Measurements from ENCODE around the gene KDM1B. TPM values are rescaled to one million over a fixed set of nuclear protein-coding genes. Genes with fewer than 3 reads are reported as not detected.
A peak's percentile ranks its signal among the peaks of the same experiment; 100 is the strongest.

The KDM1B gene
- total and polyA plus RNA-seq, 2 experiments from 2014 or later, result 3.8 to 9.0 TPM

DNA sequence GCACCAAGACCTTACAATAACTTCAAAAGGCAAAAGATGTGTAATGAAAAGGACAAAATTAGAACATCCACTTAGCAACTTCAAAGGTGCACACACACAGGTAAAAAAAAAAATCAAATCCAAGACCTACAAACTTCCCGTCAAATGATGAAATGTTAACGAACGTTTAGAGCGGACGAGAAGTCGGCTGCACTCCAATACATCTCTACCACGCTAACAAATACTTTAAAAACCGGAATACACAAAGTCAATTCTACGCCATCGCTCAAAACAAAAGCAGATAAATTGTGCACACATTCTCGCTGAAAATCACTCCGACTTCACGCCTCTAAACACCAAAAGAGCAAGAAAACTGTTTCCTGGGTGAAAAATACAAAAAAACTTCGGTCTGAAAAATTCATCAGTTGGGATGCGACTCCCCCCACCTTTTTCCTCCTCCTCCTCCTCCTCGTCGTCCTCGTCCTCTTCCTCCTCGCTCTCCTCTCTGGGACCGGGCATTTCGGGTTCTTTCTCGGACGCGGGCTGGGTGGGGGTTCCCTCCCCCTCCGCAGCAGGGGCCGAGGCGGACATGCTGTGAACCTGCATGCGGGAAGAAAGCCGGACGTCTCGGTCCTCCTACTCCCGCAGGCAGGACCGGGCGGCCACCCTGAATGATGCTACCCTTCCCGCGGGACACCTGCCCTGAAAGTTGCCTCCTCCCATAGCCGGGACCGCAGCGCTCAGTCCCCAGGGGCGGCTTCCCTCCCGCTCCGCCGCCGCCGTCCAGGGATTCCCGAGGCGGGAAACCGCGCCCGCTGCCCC, 108.4 kb downstream of the KDM1B start:
- H3K9me2 ChIP-seq (ENCODE audit: insufficient read depth), result no peaks in the 10 kb centered on the region
- ATAC-seq (peak; percentile 6; the same call in 2 of the 3 replicates), DNase-seq (ENCODE audit: low spot score) (peak; percentile 35)
- peak overlapping the region; percentile 94 for H3K27ac ChIP-seq (ENCODE audit: low read depth)
- peaks cover 61% of the 10 kb centered on the region for H3K36me3 Mint-ChIP-seq (ENCODE audit: low read depth)
- peak overlapping the region; percentile 97 for H3K4me3 ChIP-seq
- H3K27ac Mint-ChIP-seq, result peak overlapping the region; percentile 93
- H2AFZ ChIP-seq, result no peak overlapping the region
- H3K4me2 ChIP-seq, result peak overlapping the region; percentile 93
- peaks cover 11% of the 10 kb centered on the region for H3K27me3 Mint-ChIP-seq (ENCODE audit: insufficient read depth, low read depth, poor library complexity)
- peaks cover 34% of the 10 kb centered on the region for H4K20me1 ChIP-seq (replicated peaks; ENCODE audit: insufficient read depth)
- TF ChIP-seq NANOG (IDR thresholded peaks at IDR 0.05; ENCODE audit: borderline replicate concordance), result no peak
- TF ChIP-seq ZNF331 (CRISPR knock-in tag; IDR thresholded peaks at IDR 0.05; ENCODE audit: low read depth), result no peak
- no peak for TF ChIP-seq CTCF (conservative IDR thresholded peaks at IDR 0.05; ENCODE audit: low read depth in 2 of 2)
- TF ChIP-seq EZH2 (IDR thresholded peaks at IDR 0.05; ENCODE audit: low read depth, unreplicated experiment), result no peak
- no peak for TF ChIP-seq ZNF114 (CRISPR knock-in tag; IDR thresholded peaks at IDR 0.05)
- H3F3A ChIP-seq (replicated peaks; ENCODE audit: low read depth), result 0 out of 2 replicates have a peak, but pooled peaks cover 6% of the 10 kb centered on the region
- H3K79me2 ChIP-seq (replicated peaks; ENCODE audit: insufficient read depth), result peaks cover 54% of the 10 kb centered on the region
- peak overlapping the region; percentile 92 for H3K4me3 Mint-ChIP-seq
- peaks cover 7% of the 10 kb centered on the region; the same call in 1 of the 2 replicates for H3K27me3 ChIP-seq (ENCODE audit: insufficient read depth)
- H3K9me3 Mint-ChIP-seq, result peaks cover 14% of the 10 kb centered on the region
- H3K4me1 ChIP-seq (ENCODE audit: insufficient read depth), result peaks cover 37% of the 10 kb centered on the region
- peaks cover 2% of the 10 kb centered on the region; the same call in 1 of the 2 replicates for H3K36me3 ChIP-seq (ENCODE audit: insufficient read depth)
- H3K4me1 Mint-ChIP-seq, result peaks cover 35% of the 10 kb centered on the region

DNA sequence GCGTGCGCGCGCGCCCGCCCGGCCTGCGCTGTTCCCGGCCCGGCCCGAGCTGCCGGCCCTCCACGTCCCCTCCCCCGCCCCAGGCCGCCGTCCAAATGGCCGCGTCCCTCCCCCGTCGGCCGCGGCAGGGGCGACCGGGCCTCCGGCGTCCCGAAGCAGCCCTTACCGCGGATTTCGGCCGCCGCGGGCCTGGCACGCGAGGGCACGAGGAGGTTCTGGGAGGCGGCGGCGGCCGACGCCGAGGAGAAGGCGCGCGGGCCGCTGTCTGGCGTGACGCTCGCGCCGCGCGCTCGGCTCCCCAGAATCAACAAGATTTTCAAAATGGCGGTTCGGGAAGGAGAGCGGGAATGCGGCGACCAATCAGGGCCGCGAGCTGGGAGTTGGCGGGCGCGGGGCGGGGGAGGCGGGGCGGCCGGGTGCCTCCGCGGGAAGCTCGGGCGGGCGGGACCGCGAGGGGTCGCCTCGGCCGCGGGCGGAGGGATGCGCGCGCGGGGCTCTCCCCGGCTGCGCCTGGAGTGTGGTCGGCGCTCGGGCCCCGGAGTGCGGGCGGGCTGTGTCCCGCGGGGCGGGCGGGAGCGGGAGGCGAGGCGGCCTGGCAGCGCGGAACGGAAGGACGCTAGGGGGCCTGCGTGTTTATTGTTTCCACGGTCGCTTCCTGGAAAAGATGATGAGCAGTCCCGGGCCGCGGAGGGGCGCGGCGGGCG, 109.1 kb downstream of the KDM1B start, which contains the start of gene DEK:
DEK (minus strand) TSS at position 312 of the 704 bp plus-strand sequence. CDS start 543 bp downstream, outside the sequence.
- peaks cover 2% of the 10 kb centered on the region; the same call in 1 of the 2 replicates for H3K36me3 ChIP-seq (ENCODE audit: insufficient read depth)
- peaks cover 14% of the 10 kb centered on the region for H3K9me3 Mint-ChIP-seq
- peaks cover 29% of the 10 kb centered on the region for H4K20me1 ChIP-seq (replicated peaks; ENCODE audit: insufficient read depth)
- ATAC-seq (peak; percentile 78), DNase-seq (ENCODE audit: low spot score) (peak; percentile 94)
- H3K4me3 Mint-ChIP-seq, result peak within 1 kb of the TSS; percentile 92
- TF ChIP-seq CTCF (conservative IDR thresholded peaks at IDR 0.05; ENCODE audit: low read depth in 2 of 2), result peak; percentile 13 to 35; a peak in 1 of 4 replicates
- peak; percentile 35; the same call in 1 of the 2 replicates for TF ChIP-seq CREB1 (CRISPR knock-in tag; IDR thresholded peaks at IDR 0.05; ENCODE audit: low read depth)
- no peak for TF ChIP-seq ZNF331 (CRISPR knock-in tag; IDR thresholded peaks at IDR 0.05; ENCODE audit: low read depth)
- peaks cover 47% of the 10 kb centered on the region for H3K79me2 ChIP-seq (replicated peaks; ENCODE audit: insufficient read depth)
- H3K27ac Mint-ChIP-seq, result peak within 1 kb of the TSS; percentile 93
- H2AFZ ChIP-seq, result peak within 1 kb of the TSS; percentile 93
- peaks cover 11% of the 10 kb centered on the region for H3K27me3 Mint-ChIP-seq (ENCODE audit: insufficient read depth, low read depth, poor library complexity)
- peak within 1 kb of the TSS; percentile 97 for H3K4me3 ChIP-seq
- peaks cover 55% of the 10 kb centered on the region for H3K36me3 Mint-ChIP-seq (ENCODE audit: low read depth)
- no peaks in the 10 kb centered on the region for H3K9me2 ChIP-seq (ENCODE audit: insufficient read depth)
- H3K27me3 ChIP-seq (ENCODE audit: insufficient read depth), result peaks cover 7% of the 10 kb centered on the region; the same call in 1 of the 2 replicates
- H3K4me2 ChIP-seq, result peak within 1 kb of the TSS; percentile 93
- H3K4me1 ChIP-seq (ENCODE audit: insufficient read depth), result peaks cover 37% of the 10 kb centered on the region
- peak within 1 kb of the TSS; percentile 94 for H3K27ac ChIP-seq (ENCODE audit: low read depth)
- H3F3A ChIP-seq (replicated peaks; ENCODE audit: low read depth), result 0 out of 2 replicates have a peak, but pooled peaks cover 6% of the 10 kb centered on the region
- H3K4me1 Mint-ChIP-seq, result peaks cover 35% of the 10 kb centered on the region

Data from GM23338 (cell line).